ENCODE results near the gene SLC6A9.

The SLC6A9 gene

DNA sequence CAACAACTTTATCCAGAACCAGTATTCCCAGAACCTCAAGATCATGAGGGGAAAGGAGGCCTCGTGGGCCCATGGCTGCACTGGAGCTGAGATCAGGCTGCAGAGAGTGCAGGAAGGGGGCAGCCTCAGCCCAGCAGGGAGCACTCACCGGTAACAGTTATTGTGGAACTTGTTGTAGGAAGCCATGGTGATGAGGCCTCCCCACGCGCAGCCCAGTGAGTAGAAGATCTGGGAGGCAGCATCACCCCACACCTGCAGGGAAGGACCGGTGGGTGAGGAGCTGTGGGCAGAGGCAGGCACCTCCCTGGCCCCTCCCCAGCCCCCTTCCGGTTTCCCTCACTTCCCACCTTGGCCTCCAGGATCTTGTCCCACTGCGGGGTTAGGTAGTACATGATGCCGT lies 29.1 kb downstream of the SLC6A9 start:
- Mint-ChIP-seq H3K36me3 (ENCODE audit: insufficient read depth) (no peaks in the 10 kb centered on the region), H3K4me1 (no peaks in the 10 kb centered on the region), H3K27ac (ENCODE audit: low read depth) (no peak overlapping the region), H3K27me3 (no peaks in the 10 kb centered on the region), H3K9me3 (no peaks in the 10 kb centered on the region), H3K4me3 (no peak overlapping the region)
- DNase-seq (ENCODE audit: low spot score in 2 of 2) (no peak), ATAC-seq (replicated peaks; ENCODE audit: extremely low read depth, poor library complexity, severe bottlenecking) (no peak)

DNA sequence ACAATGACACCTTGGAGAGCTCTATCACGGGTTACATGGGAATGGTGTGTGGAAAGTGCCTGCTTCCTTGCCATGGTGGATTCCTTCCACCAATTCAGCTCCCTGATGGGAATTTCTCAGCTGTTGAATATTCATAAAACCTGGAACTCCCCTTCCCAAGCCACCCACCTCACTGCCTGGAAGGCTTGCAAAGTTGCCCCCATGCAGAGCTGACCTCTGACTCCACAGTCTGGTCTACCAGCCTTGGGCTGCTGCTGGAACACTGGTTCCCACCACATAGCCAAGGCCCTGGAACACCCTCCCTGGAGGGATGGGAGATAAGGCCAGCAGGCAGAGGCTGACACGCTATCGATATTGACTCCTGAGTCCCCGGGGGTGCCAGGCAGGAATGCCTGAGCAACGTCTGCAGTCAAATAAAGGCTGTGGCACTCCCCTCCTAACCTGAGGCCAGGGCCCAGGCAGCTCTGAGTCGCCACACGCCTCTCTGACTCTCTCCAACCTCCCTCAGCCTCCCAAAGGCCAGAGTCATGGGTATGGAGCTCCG lies 31.1 kb downstream of the SLC6A9 start:
- no peaks in the 10 kb centered on the region for H3K27me3 Mint-ChIP-seq
- no peak for DNase-seq (ENCODE audit: low spot score in 2 of 2)
- H3K27ac Mint-ChIP-seq (ENCODE audit: low read depth): no peak overlapping the region
- no peaks in the 10 kb centered on the region for H3K36me3 Mint-ChIP-seq (ENCODE audit: insufficient read depth)
- H3K9me3 Mint-ChIP-seq: no peaks in the 10 kb centered on the region
- ATAC-seq (replicated peaks; ENCODE audit: extremely low read depth, poor library complexity, severe bottlenecking): no peak
- H3K4me1 Mint-ChIP-seq: no peaks in the 10 kb centered on the region
- H3K4me3 Mint-ChIP-seq: no peak overlapping the region

DNA sequence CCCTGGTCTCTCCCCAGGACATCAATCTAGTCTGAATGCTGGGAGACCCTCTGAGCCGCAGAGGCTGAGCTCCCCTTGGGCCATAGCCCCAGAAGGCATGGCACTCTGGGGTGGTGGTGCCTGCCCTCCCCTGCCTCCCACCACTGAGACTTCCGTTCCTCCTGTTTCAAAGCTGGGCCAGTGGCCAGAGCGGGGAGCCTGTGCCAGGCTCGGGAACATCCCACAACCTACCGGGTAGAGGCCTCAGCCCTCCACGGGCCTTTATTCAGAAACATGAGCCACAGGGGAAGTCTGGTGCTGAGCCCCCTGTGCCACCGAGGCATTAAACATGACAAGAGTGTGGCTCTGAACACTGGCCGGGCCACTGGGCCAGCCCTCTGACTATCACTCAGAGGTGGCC lies 31.8 kb downstream of the SLC6A9 start:
- Mint-ChIP-seq H3K4me3 (no peak overlapping the region), H3K27ac (ENCODE audit: low read depth) (no peak overlapping the region), H3K27me3 (no peaks in the 10 kb centered on the region), H3K4me1 (no peaks in the 10 kb centered on the region), H3K9me3 (no peaks in the 10 kb centered on the region), H3K36me3 (ENCODE audit: insufficient read depth) (no peaks in the 10 kb centered on the region)
- DNase-seq (ENCODE audit: low spot score in 2 of 2) (no peak), ATAC-seq (replicated peaks; ENCODE audit: extremely low read depth, poor library complexity, severe bottlenecking) (no peak)

DNA sequence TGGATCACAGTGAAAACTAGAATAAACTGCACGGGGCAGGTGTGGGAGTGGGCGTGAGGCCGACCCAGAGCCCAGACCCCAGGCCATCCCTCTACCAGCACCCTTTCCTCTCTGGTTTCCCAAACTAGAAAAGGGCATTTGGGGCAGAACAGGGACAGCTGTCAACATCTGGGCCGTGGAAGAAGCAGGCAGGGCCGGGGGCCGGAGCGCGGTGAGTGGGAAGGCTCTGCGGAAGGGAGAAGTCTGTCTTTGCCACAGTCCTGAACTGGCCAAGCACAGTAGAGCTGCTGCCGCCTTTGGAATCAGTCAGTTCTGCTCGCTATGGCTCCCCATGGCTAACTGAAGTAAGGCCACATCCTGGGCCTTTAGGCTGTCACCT lies 33.3 kb downstream of the SLC6A9 start:
- ATAC-seq (replicated peaks; ENCODE audit: extremely low read depth, poor library complexity, severe bottlenecking) (no peak), DNase-seq (ENCODE audit: low spot score in 2 of 2) (no peak)
- Mint-ChIP-seq H3K4me1 (peaks cover under 1% of the 10 kb centered on the region), H3K9me3 (no peaks in the 10 kb centered on the region), H3K36me3 (ENCODE audit: insufficient read depth) (no peaks in the 10 kb centered on the region), H3K27me3 (no peaks in the 10 kb centered on the region), H3K27ac (ENCODE audit: low read depth) (no peak overlapping the region), H3K4me3 (no peak overlapping the region)

DNA sequence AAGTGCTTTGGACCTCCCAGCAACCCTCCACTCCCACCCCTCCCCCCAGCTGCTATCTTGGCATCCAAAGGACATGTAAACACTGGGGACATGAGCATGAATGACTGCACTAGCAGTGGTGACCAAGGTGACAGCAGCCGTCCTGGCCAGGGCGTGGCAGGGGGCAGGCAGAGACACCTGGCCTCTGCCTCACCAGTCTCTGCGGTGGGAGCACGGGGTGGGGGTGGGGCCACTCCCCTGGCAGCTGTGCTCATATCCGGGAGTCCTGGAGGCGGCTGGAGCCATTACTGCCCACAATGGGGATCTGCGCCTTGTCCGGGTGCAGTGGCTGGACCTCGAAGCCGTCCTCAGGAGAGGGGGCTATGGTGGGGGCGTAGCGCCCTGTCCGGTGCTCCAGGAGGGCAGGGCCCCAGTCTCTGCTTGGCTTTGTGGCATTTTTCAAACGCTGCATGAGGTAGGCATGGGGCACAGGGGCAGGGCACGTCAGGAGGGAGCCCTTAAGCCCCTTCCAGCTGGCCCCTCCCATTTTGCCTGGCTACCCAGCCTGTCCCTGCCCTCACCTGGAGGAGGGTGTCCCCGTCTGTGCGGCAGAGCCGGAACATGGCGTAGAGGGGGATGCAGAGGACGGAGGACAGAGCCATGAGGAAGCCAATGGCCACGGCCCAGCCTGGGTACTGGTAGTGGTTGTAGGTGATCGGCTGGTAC lies 33.8 kb downstream of the SLC6A9 start:
- DNase-seq (ENCODE audit: low spot score in 2 of 2) (no peak), ATAC-seq (replicated peaks; ENCODE audit: extremely low read depth, poor library complexity, severe bottlenecking) (no peak)
- Mint-ChIP-seq H3K27me3 (no peaks in the 10 kb centered on the region), H3K4me3 (no peak overlapping the region), H3K36me3 (ENCODE audit: insufficient read depth) (no peaks in the 10 kb centered on the region), H3K27ac (ENCODE audit: low read depth) (no peak overlapping the region), H3K4me1 (peaks cover 5% of the 10 kb centered on the region), H3K9me3 (no peaks in the 10 kb centered on the region)

DNA sequence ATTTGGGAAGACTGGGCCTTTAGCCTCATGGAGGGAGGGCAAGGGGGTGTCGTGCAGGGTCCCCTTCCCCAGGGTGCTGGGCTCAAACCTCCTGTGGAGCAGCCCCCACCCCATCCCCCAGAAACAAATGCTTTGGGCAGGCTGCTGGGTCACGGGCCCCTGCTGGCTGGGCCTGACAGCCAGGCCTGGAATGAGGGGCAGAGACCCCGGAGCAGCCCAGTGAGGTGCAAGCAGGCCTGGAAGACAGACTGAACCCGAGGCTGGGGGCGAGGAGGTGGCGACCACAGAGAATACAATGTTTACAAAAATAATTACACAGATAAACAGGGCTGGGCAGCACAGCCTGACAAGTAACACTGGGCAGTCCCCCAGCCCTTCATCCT lies 34.5 kb downstream of the SLC6A9 start:
- ATAC-seq (replicated peaks; ENCODE audit: extremely low read depth, poor library complexity, severe bottlenecking) (no peak), DNase-seq (ENCODE audit: low spot score in 2 of 2) (no peak)
- Mint-ChIP-seq H3K9me3 (no peaks in the 10 kb centered on the region), H3K4me1 (peaks cover 13% of the 10 kb centered on the region), H3K27me3 (no peaks in the 10 kb centered on the region), H3K36me3 (ENCODE audit: insufficient read depth) (no peaks in the 10 kb centered on the region), H3K4me3 (no peak overlapping the region), H3K27ac (ENCODE audit: low read depth) (no peak overlapping the region)

DNA sequence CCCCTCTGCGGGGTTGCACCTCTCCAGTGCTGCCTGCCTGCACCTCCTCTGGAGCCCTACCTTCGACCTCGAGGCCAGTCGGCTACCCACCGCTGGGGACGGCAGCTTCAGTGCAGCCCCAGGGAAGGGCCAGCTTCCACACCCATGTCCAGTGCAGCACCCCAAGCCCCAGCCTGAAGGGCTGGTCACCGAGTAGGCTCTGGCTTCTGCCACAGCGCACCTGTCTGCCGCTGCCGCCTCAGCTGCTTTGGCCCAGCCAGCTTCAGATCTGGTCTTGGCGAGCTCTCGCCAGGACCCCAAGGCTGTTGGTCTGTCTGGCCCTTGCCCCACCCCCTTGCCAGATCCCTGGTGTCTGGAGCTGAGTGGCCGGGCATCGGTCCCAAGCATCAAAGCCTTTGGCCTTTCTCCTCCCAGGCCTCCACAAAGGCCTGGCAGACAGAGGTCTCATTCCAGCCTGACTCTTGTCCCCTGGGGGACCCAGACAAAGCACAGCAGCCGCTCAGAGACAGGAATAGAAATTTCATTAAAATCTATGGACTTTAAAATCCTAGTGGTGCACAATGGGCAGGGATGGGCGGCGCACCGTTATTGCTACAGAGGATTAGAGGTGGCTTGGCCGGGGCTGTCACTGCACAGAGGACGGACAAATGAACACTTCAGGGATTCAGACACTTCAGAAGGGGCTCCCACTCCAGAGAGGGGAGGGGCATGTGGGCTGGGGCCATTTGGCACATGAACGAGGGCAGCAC lies 35.1 kb downstream of the SLC6A9 start:
- Mint-ChIP-seq H3K4me1 (peaks cover 18% of the 10 kb centered on the region), H3K9me3 (no peaks in the 10 kb centered on the region), H3K27ac (ENCODE audit: low read depth) (no peak overlapping the region), H3K36me3 (ENCODE audit: insufficient read depth) (peaks cover 2% of the 10 kb centered on the region), H3K4me3 (no peak overlapping the region), H3K27me3 (no peaks in the 10 kb centered on the region)
- no peak for ATAC-seq (replicated peaks; ENCODE audit: extremely low read depth, poor library complexity, severe bottlenecking)
- no peak for DNase-seq (ENCODE audit: low spot score in 2 of 2)

DNA sequence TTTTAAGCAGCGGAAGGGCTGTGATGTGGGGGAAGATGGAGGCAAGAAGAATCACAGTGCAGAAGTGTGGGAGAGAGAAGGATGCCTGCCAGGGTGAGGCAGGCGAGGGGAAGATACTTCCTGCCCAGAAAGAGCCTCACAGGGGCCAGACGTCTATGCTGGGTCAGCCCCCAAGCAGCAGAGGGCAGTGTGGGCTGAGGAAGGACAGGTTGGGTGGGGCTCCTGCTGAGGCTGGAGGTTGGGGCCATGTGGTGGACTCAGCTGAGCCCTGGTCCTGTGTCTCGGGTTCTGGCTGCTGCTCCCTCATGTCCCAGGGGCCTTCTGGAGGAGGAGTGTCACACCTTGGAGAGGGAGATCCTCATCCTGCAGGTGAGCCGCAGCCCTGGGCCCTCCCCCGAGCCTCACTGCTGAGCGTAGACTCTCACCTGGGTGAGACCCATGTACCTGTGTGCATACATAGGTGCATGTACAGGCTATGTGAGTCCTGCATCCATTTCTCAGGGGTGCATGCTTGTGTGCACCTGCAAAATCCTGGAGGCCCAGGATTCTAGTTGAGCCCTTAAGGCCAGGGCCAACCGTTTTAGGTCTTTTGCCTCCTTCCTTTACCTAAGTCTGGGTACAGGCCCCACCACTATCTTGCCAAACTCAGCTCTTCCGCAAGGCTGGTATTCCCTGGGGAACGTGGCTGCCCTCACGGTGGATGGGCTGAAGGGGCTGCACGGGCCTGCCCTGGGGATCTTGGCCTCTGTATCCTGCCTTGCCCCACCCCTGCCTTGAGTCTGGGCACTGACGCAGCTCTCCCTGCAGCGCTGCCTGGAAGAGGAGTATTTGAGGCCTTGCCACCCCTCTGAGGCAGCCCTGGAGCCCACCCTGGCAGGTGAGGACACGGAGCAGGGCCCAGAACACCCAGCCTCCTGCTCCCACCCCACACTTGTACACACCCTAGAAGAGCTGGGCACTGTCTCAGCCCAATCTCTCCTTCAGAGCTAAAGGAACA lies 36.2 kb downstream of the SLC6A9 start:
- Mint-ChIP-seq H3K27ac (ENCODE audit: low read depth) (no peak overlapping the region), H3K4me3 (no peak overlapping the region), H3K9me3 (no peaks in the 10 kb centered on the region), H3K36me3 (ENCODE audit: insufficient read depth) (peaks cover 2% of the 10 kb centered on the region), H3K27me3 (no peaks in the 10 kb centered on the region), H3K4me1 (peaks cover 21% of the 10 kb centered on the region)
- ATAC-seq (replicated peaks; ENCODE audit: extremely low read depth, poor library complexity, severe bottlenecking) (no peak), DNase-seq (ENCODE audit: low spot score in 2 of 2) (no peak)

DNA sequence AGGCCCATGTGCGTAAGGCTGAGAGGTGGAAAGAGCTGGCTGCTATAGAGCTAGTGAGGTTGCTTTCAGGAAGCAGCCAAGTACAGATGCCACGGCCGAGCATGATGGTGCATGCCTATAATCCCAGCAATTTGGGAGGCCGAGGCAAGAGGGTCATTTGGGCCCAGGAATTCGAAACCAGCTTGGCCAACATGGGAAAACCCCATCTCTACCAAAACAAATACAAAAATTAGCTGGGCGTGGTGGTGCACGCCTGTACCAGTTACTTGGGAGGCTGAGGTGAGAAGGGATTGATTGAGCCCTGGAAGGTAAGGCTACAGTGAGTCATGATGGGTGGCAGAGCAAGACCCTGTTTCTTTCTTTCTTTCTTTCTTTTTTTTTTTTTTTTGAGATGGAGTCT lies 37.2 kb downstream of the SLC6A9 start:
- peaks cover 21% of the 10 kb centered on the region for H3K4me1 Mint-ChIP-seq
- H3K27ac Mint-ChIP-seq (ENCODE audit: low read depth): no peak overlapping the region
- H3K9me3 Mint-ChIP-seq: no peaks in the 10 kb centered on the region
- H3K27me3 Mint-ChIP-seq: no peaks in the 10 kb centered on the region
- no peak for DNase-seq (ENCODE audit: low spot score in 2 of 2)
- H3K36me3 Mint-ChIP-seq (ENCODE audit: insufficient read depth): peaks cover 2% of the 10 kb centered on the region
- ATAC-seq (replicated peaks; ENCODE audit: extremely low read depth, poor library complexity, severe bottlenecking): no peak
- H3K4me3 Mint-ChIP-seq: no peak overlapping the region

DNA sequence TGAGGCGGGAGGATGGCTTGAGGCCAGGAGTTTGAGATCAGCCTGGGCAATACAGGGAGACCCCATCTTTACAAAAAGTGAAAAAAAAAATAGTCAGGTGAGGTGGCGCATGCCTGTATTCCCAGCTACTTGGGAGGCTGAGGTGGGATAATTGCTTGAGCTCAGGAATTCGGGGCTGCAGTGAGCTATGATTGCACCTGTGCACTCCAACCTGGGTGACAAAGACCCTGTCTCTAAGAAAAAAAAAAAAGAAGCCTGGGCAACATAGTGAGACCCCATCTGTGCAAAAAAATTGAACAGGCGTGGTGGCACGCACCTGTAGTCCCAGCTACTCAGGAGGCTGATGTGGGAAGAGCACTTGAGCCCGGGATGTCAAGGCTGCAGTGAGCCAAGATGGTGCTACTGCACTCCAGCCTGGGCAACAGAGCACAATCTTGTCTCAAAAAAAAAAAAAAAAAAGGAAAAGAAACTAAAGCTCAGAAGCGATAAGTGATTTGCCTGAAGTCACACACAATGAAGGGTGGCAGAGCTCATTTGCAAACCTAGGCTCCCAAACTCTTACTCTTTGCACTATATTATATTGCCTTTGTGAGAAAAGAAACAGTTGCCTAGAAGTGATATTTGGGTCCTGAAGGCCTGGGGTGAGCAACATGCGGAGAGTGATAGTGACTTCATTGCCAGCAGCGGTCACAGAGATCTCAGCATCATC lies 37.9 kb downstream of the SLC6A9 start:
- DNase-seq (ENCODE audit: low spot score in 2 of 2) (no peak), ATAC-seq (replicated peaks; ENCODE audit: extremely low read depth, poor library complexity, severe bottlenecking) (no peak)
- Mint-ChIP-seq H3K27ac (ENCODE audit: low read depth) (no peak overlapping the region), H3K9me3 (no peaks in the 10 kb centered on the region), H3K36me3 (ENCODE audit: insufficient read depth) (peaks cover 2% of the 10 kb centered on the region), H3K4me3 (peak overlapping the region; percentile 94), H3K4me1 (peaks cover 21% of the 10 kb centered on the region), H3K27me3 (no peaks in the 10 kb centered on the region)

DNA sequence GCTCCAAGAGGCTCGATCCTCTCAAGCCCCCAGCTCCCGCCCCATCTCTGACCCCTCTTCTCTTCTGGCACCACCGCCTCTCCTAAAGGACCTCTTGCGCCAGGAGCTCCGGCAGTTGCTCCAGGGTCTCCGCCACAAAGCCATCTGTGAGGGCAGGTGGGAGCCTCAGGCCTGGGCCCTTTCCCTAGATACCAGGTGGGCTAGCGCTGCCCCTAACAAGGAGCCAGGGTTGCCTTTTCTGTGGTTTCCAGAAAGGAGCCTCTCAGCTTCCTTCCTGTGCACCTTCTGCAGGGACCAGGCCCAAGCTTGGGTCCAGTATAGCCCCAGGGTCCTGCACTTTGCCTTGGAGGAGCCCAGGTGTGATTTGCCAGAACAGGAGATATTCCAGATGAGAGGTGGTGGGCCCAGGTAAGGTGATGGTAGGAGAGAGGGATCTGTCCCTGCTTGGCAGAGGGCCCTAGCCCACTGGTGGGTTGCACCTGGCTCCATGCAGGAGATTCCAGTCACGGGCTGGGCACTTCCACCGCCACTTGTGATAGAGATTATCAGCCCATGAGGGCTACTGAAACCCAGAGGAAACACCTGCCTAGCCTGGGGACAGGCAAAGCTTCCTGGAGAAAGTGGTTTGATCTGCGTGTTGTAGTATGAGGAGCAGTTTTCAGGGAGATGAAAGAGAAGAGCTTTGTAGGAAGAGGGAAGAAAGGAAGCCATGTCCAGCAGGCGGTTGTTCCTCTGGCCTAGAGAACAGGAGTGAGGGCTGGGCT lies 38.8 kb downstream of the SLC6A9 start:
- ATAC-seq (replicated peaks; ENCODE audit: extremely low read depth, poor library complexity, severe bottlenecking) (no peak), DNase-seq (ENCODE audit: low spot score in 2 of 2) (no peak)
- Mint-ChIP-seq H3K36me3 (ENCODE audit: insufficient read depth) (peaks cover 2% of the 10 kb centered on the region), H3K27ac (ENCODE audit: low read depth) (peak overlapping the region; percentile 81), H3K27me3 (no peaks in the 10 kb centered on the region), H3K9me3 (no peaks in the 10 kb centered on the region), H3K4me3 (peak overlapping the region; percentile 94), H3K4me1 (peaks cover 21% of the 10 kb centered on the region)
